A549 (cell line): Measurements from ENCODE around the gene MVK.

Experiments
- EP300 ChIP-seq, 2 experiments: fragments of >200 bp; sonication (Bioruptor Twin); formaldehyde crosslinking; IDR thresholded peaks; 2 replicates in 1 of 2; 3 replicates in 1 of 2; pipeline ENCODE4 v1.6.1; 2016 to 2017
- HEYL ChIP-seq: fragments of 250-450 bp; sonication (Bioruptor Pico); IDR thresholded peaks from 2 replicates; pipeline ENCODE4 v1.8.0; 2021; ENCODE audit warnings: mild to moderate bottlenecking, moderate library complexity
- JUN ChIP-seq, 2 experiments: fragments of >200 bp; sonication (Bioruptor Twin); formaldehyde crosslinking; IDR thresholded peaks; 2 replicates in 1 of 2; 3 replicates in 1 of 2; pipeline ENCODE4 v1.6.1; 2016 to 2017
- KDM1A ChIP-seq: fragments of 200-600 bp; sonication (generic); IDR thresholded peaks from 2 replicates; pipeline ENCODE4 v1.6.1; 2016; ENCODE audit warnings: low read depth, mild to moderate bottlenecking
- POLR2A ChIP-seq: IDR thresholded peaks from 2 replicates; pipeline ENCODE4 v1.6.1; 2012; ENCODE audit warnings: mild to moderate bottlenecking, low read length
- RFX5 ChIP-seq: fragments of 450-650 bp; IDR thresholded peaks from 2 replicates; pipeline ENCODE4 v1.7.1; 2014; ENCODE audit warnings: antibody characterized with exemption, mild to moderate bottlenecking, moderate library complexity
- TF ChIP-seq, protein P1 (sequence below): fragments of >200 bp; sonication (Bioruptor Twin); formaldehyde crosslinking; IDR thresholded peaks from 3 replicates; pipeline ENCODE4 v1.5.1; 2016

GRCh38 chr12:109548258-109548657, 25.3 kb upstream of the MVK start:
- no peak for TF ChIP-seq HEYL (CRISPR knock-in tag)
- no peak for TF ChIP-seq KDM1A
- no peak for TF ChIP-seq RFX5
- TF ChIP-seq, protein P1, sequence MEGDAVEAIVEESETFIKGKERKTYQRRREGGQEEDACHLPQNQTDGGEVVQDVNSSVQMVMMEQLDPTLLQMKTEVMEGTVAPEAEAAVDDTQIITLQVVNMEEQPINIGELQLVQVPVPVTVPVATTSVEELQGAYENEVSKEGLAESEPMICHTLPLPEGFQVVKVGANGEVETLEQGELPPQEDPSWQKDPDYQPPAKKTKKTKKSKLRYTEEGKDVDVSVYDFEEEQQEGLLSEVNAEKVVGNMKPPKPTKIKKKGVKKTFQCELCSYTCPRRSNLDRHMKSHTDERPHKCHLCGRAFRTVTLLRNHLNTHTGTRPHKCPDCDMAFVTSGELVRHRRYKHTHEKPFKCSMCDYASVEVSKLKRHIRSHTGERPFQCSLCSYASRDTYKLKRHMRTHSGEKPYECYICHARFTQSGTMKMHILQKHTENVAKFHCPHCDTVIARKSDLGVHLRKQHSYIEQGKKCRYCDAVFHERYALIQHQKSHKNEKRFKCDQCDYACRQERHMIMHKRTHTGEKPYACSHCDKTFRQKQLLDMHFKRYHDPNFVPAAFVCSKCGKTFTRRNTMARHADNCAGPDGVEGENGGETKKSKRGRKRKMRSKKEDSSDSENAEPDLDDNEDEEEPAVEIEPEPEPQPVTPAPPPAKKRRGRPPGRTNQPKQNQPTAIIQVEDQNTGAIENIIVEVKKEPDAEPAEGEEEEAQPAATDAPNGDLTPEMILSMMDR = no peak
- no peak for TF ChIP-seq EP300 (IDR thresholded peaks at IDR 0.05)
- TF ChIP-seq JUN (IDR thresholded peaks at IDR 0.05) = no peak
- TF ChIP-seq POLR2A = no peak
